ENCODE measurements around the gene MXI1.
A peak's percentile ranks its signal among the peaks of the same experiment; 100 is the strongest.

The MXI1 gene

DNA sequence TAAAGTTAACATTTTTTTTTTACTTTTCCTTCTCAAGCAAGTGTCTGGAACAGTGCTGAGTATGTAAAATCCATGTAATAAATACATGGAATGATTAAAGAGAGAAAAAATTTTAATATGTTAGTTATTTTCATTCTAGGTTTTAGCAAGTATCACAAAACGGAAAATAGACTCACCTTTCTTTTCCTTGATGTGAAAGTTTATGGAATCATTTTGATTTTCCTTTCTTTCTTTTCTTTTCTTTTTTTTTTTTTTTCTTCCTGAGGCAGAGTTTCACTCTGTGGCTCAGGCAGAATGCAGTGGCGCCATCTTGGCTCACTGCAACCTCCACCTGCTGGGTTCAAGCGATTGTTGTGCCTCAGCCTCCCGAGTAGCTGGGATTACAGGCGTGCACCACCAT lies 69.2 kb downstream of the MXI1 start:
- DNase-seq = no peak

GRCh38 chr10:110277591-110277990 lies 70.2 kb downstream of the MXI1 start:
- no peak for DNase-seq

DNA sequence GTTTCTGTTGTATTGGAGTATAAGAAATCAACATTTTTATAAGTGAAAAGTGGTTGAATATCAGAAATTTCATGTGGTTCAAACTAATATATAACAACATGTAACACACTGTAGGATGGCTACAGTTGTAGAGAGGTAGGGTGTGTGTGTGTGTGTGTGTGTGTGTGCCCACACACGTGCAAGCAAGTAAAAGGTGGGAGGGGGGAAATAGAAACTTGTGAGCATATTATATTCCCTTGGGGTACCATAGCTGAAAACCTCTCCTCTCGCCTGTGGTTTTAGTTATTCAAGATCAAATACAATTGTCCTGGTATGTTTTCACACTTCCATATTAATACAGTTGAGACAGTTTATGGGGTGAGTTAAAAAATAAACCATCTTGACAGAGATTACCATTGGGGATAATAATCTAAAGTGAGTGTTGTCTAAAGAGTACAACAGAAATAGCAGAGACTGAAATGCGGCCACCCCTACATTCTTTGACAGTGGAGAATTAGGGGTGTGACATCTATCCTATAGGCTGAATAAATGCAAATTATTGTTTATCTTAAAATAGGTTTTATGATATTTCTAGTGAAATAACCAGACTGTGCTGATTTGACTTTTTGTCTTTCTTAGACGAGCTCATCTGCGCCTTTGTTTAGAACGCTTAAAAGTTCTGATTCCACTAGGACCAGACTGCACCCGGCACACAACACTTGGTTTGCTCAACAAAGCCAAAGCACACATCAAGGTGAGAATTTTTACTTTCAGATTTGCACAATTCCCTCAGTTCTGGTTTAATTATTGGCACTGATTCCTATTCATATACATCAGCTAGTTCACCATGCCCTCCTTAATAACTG lies 71.4 kb downstream of the MXI1 start:
- DNase-seq = no peak

GRCh38 chr10:110279407-110279986 lies 72.1 kb downstream of the MXI1 start:
- peak; percentile 9 to 44 (median 30) for DNase-seq

DNA sequence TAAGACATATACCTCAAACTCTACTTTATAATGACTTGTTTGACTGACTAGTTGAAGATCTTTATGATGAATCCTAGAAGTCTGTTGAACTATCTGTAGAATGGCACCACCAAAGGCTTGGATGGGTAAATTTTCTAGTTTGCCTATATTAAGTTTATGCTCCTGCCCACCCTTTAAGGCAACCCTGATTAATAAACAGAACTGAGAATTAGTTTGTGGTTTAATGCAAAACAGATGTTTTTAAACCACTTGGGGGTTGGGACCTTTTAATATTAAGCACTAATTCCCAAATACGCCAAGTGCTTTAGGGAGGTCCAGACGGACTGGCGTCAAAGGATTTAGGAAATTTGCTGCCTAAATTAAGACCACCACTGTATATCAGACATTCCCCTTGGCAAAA lies 76.9 kb downstream of the MXI1 start:
- no peak for DNase-seq

DNA sequence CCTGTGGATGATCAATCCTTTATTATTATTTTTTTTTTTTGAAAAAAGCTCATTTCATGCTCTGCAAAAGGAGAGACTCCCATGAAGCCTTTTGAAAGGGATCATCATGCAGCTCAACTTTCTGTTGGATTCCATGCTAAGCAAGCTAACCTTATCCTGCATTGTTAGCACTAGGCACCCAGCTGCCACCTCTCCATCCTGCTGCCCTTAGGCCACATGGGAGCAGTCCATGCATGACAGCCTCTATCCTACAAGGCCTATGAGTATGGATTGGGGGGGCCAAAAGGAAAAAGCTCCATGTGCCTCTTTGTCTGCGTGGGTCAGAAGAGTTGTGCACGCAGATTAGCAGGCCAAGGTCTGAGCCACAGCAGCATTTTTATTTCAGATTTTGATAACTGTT lies 78.1 kb downstream of the MXI1 start:
- no peak for DNase-seq

DNA sequence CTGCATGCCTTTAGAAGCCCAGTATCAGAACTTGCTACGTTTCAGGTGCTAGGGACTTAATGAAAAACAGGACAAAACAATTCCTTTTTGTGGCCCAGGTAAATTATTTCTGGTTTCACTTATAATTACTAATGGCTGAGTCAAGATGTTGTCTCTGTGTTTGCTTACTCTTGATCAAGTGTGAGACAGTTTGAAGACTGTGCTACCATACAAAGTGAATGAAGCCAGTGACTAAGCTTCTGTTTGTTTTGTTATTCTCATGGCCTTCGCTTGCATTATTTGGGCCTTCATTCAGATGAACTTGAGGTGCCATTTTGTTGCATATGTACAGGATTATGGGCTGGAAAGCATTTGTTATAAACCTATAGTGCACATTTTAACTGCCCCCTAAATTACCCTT lies 79.4 kb downstream of the MXI1 start:
- DNase-seq = no peak

DNA sequence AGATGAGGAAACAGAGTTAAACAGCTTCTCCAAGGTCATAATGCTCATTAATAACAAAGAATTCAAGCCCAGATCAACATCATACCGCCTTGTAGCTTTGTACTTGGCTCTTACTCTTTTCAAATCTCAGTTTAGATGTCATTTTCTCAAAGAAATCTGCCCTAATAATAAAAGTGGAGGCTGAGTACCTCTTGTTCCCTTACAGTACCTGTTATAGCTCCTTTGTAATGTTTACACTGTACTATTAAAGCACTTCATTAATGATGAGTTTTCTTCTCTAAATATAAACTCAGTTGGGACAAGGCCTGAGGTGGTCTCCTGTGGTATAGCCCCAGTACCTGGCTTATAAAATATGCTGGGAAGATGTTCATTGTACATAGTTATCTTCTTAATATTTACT lies 89.6 kb downstream of the MXI1 start:
- DNase-seq = no peak

DNA sequence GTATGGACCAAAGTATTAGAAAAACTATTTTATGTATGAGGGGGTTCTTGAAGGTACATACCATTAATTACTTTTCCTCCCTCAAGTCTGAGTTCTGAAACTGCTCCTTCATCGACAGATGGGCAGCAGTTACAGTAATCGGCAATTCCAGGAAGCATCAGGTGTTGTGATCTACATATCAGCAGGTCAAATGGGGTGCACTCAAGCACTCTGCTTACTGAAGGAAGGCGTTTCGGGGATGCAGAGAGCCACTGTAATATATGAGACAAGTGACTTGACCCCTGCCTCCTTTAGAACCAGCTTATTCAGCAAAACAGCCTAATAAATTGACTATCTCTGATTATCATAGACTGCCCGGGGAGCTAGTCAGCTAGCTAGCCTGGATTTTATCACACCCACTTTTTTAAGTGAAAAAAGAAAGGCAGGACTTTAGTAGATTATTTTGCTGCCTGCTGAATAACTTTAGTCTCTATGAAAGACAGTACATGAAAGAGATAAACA lies 93.1 kb downstream of the MXI1 start:
- no peak for DNase-seq

- no peak for DNase-seq
These were observed 96.3 kb downstream of the MXI1 start for GRCh38 chr10:110303681-110304080.

- no peak for DNase-seq
These were observed 97.0 kb downstream of the MXI1 start for GRCh38 chr10:110304394-110304779.

GRCh38 chr10:110304780-110305421 lies 97.5 kb downstream of the MXI1 start, which contains the start of gene SMNDC1:
TSS of gene SMNDC1 (minus strand) at chr10:110304920. CDS start at chr10:110303587, 1,333 bp downstream.
- peak; percentile 94 to 97 (median 95) for DNase-seq

DNA sequence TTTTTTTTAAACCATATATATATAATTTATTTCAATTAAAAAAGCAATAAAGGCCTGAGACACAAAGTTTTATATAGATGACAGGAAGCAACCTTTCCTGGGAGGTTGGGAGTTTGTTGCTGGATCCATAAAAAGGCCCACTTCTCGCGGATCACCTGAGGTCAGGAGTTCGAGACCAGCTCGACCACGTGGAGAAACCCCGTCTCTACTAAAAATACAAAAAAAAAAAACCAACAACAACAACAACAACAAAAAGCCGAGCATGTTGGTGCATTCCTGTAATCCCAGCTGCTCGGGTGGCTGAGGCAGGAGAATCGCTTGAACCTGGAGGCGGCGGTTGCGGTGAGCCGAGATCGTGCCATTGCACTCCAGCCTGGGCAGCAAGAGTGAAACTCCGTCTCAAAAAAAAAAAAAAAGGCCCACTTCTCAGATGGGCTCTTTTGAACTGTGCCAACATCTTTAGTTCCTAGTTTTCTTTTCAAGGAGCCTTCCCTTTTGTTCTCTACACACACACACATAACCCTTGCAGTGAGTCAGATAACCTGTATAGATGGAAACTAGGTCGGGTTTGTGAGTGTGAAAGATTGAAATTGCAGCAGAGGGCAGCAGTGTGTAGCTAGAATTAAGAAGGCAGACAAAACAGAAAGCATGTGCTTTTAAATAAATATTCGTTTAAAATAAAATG lies 98.5 kb downstream of the MXI1 start:
- DNase-seq = peak in 4 of 5 donors; percentile 25 to 84 (median 40)

- no peak for DNase-seq
These were observed 99.0 kb downstream of the MXI1 start for GRCh38 chr10:110306452-110306768.

- DNase-seq = no peak
These were observed 100.4 kb downstream of the MXI1 start for GRCh38 chr10:110307805-110308204.

- DNase-seq = no peak
These were observed 103.3 kb downstream of the MXI1 start for GRCh38 chr10:110310741-110311140.

- DNase-seq = peak in 3 of 5 donors; percentile 10 to 52 (median 28)
These were observed 104.0 kb downstream of the MXI1 start for GRCh38 chr10:110311357-110311949.

- no peak for DNase-seq
These were observed 104.8 kb downstream of the MXI1 start for GRCh38 chr10:110312206-110312605.

DNA sequence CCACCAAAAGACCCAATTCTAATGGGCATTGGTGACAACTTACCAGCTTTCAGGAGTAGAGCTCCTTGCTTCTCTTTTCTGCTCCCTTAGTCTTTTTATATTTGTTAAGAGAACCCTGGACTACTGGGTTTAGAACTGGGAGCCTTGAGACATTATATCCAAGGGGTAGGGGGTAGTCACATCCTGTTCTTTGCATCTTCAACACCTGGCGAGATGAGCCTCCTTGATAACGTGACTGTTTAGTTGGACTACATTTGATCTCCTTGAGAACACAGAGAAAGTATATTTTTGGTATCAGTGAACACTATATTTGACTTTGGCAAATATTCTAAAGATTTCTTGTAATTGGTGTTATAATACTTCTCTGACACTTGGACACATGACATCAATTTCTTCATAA lies 106.3 kb downstream of the MXI1 start:
- DNase-seq = no peak

DNA sequence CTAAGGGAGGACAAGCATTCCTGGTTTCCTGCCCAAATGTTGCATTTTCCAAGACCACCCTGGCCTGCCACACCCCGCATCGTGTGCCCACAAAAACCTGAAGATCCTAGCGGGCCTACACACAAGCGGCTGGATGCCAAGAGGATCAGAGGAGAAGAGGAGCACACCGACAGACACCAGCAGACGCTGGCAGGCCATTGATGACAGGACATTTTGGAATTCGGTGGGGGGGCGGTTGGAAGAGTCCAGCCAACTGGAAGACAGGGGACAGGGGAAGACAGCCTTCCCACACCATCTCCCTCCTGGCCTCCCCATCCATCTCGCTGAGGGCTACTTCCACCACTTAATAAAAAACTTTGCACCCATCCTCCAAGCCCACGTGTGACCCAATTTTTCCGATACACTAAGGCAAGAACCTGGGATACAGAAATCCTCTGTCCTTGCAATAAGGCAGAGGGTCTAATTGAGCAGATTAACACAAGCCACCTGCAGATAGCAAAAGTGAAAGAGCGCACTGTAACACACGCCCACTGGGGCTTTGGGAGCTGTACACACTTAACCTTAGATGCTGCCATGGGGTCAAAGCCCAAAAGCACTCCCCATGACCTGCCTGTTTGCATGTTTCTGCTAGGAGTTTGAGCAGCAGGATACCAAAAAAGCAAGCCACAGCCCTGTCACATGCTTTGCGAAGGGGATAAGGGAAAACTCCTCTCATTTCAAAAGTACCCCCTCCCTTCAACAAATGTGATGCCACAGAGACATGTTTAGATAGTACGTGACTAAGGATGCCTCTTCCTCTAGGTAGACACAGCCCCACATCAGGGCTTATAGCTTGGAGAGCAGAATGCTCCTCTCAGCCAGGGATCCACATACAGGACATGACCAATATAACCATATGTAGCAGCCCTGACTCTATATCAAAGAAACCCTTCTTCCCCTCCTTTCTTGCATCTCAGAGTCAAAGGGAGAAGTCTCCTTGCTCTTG lies 110.8 kb downstream of the MXI1 start:
- no peak for DNase-seq

DNA sequence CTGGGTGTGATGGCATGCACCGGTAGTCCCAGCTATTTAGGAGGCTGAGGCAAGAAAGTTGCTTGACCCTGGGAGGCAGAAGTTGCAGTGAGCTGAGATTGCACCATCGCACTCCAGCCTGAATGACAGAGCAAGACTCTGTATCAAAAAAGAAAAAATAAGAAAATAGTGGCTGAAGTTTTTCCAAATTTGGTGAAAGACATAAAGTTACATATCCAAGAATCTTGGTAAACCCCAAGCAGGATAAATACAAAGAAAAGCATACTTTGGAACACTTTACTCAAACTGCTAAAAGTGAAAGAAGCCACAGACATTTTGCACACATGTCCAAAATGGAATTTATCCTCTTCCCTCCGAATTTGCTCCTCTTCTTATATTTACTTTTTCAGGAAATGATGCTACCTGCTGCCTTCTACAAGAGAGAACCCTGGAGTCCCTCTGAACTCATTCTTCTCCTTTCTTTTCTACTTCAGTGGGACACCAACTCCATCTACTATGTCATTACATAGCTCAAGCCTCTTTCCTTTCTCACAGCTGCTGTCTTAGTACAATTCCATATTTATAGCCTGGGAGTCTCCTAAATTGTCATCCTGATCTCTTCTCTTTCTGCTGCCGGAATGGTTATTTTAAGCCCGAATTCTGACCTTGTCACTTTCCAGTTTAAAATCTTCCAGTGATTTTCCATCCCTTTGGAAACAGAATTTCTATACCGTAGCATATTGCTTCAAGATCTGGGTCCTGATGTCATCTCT lies 114.6 kb downstream of the MXI1 start:
- no peak for DNase-seq
